ENCODE data around the gene MPRIP. TPM values are rescaled to one million over a fixed set of nuclear protein-coding genes. Genes with fewer than 3 reads are reported as not detected.

MPRIP gene
- total RNA-seq, 2 donors from 2014 or later = 84.3 to 258 TPM

- H3K4me1 ChIP-seq (replicated peaks) = peaks cover 22% of the 10 kb centered on the region
- WGBS = 70% methylated on average over 2 of the region's 4 CpGs
- no peaks in the 10 kb centered on the region for H3K9me3 ChIP-seq
- no peaks in the 10 kb centered on the region for H3K36me3 ChIP-seq
- TF ChIP-seq POLR2A (IDR thresholded peaks at IDR 0.05) = no peak
- no peak for TF ChIP-seq CTCF (IDR thresholded peaks at IDR 0.05)
- no peak for TF ChIP-seq POLR2AphosphoS5 (IDR thresholded peaks at IDR 0.05)
- intact Hi-C loops (cut with DNase I) = no loop called here
- no peak overlapping the region for H3K4me3 ChIP-seq
- no peaks in the 10 kb centered on the region for H3K27me3 ChIP-seq (replicated peaks; ENCODE audit: insufficient read depth)
- H3K27ac ChIP-seq = no peak overlapping the region
- DNase-seq (ENCODE audit: low spot score) = no peak
Measured at GRCh38 chr17:17107281-17107680, 65.0 kb downstream of the MPRIP start.

- WGBS = 50% methylated on average over 6 of the region's 7 CpGs
- Histone ChIP-seq H3K27me3 (replicated peaks; ENCODE audit: insufficient read depth) (no peaks in the 10 kb centered on the region), H3K4me3 (no peak overlapping the region), H3K4me1 (replicated peaks) (peaks cover 22% of the 10 kb centered on the region), H3K36me3 (no peaks in the 10 kb centered on the region), H3K9me3 (no peaks in the 10 kb centered on the region), H3K27ac (peak overlapping the region; percentile 4 to 23)
- TF ChIP-seq POLR2A (IDR thresholded peaks at IDR 0.05) (no peak), POLR2AphosphoS5 (IDR thresholded peaks at IDR 0.05) (no peak), CTCF (IDR thresholded peaks at IDR 0.05) (no peak)
- intact Hi-C loops (cut with DNase I) = no loop called here
- DNase-seq (ENCODE audit: low spot score) = no peak
Measured at GRCh38 chr17:17107891-17108431, 65.7 kb downstream of the MPRIP start.

- Histone ChIP-seq H3K4me3 (no peak overlapping the region), H3K9me3 (no peaks in the 10 kb centered on the region), H3K27me3 (replicated peaks; ENCODE audit: insufficient read depth) (no peaks in the 10 kb centered on the region), H3K4me1 (replicated peaks) (peaks cover 22% of the 10 kb centered on the region), H3K36me3 (no peaks in the 10 kb centered on the region), H3K27ac (peak overlapping the region; percentile 4 to 23)
- DNase-seq (ENCODE audit: low spot score) = peak; percentile 55
- 25% methylated on average over 8 of the region's 8 CpGs for WGBS
- TF ChIP-seq POLR2A (IDR thresholded peaks at IDR 0.05) (no peak), CTCF (IDR thresholded peaks at IDR 0.05) (peak in 2 of 4 experiments; percentile 37 to 42), POLR2AphosphoS5 (IDR thresholded peaks at IDR 0.05) (peak; percentile 21)
- intact Hi-C loops (cut with DNase I) = no loop called here
Measured at GRCh38 chr17:17108451-17109049, 66.3 kb downstream of the MPRIP start.

GRCh38 chr17:17109256-17109655 lies 67.0 kb downstream of the MPRIP start:
- intact Hi-C loops (cut with DNase I) = no loop called here
- Histone ChIP-seq H3K36me3 (no peaks in the 10 kb centered on the region), H3K27ac (peak overlapping the region in 1 of 2 donors; percentile 23), H3K9me3 (no peaks in the 10 kb centered on the region), H3K27me3 (replicated peaks; ENCODE audit: insufficient read depth) (no peaks in the 10 kb centered on the region), H3K4me3 (no peak overlapping the region), H3K4me1 (replicated peaks) (peaks cover 22% of the 10 kb centered on the region)
- peak in 2 of 4 experiments; percentile 15 to 23 for TF ChIP-seq CTCF (IDR thresholded peaks at IDR 0.05)
- no peak for TF ChIP-seq POLR2AphosphoS5 (IDR thresholded peaks at IDR 0.05)
- TF ChIP-seq POLR2A (IDR thresholded peaks at IDR 0.05) = no peak
- no peak for DNase-seq (ENCODE audit: low spot score)
- WGBS = 46% methylated on average over 4 of the region's 4 CpGs

- H3K9me3 ChIP-seq = no peaks in the 10 kb centered on the region
- peaks cover 22% of the 10 kb centered on the region for H3K4me1 ChIP-seq (replicated peaks)
- intact Hi-C loops (cut with DNase I) = no loop called here
- H3K36me3 ChIP-seq = no peaks in the 10 kb centered on the region
- H3K4me3 ChIP-seq = no peak overlapping the region
- DNase-seq (ENCODE audit: low spot score) = no peak
- WGBS = 52% methylated on average over 5 of the region's 5 CpGs
- TF ChIP-seq POLR2AphosphoS5 (IDR thresholded peaks at IDR 0.05) = no peak
- no peak for TF ChIP-seq CTCF (IDR thresholded peaks at IDR 0.05)
- TF ChIP-seq POLR2A (IDR thresholded peaks at IDR 0.05) = no peak
- H3K27me3 ChIP-seq (replicated peaks; ENCODE audit: insufficient read depth) = no peaks in the 10 kb centered on the region
- no peak overlapping the region for H3K27ac ChIP-seq
Measured at GRCh38 chr17:17109907-17110306, 67.7 kb downstream of the MPRIP start.
